CD4-positive, alpha-beta T cell (primary cell): Measurements from ENCODE around the gene LILRB1. TPM values are rescaled to one million over a fixed set of nuclear protein-coding genes. Genes with fewer than 3 reads are reported as not detected.
"Not testable (repeated sequence)": the region's sequence is repeated elsewhere in the genome, so short reads cannot be mapped to it uniquely, and the experiment has no call there.

Experiments
- ATAC-seq: fragments of 200-7000 bp; cut with Tn5 transposase; one replicate; pipeline ENCODE4 v1.10.0; 2022; ENCODE audit warnings: mild to moderate bottlenecking; ENCODE audit not compliant: poor library complexity
- CTCF ChIA-PET: fragments of 350-600 bp; sonication (Branson Sonifier 250); formaldehyde crosslinking; loops from one replicate; lab custom pipeline; 2021; ENCODE audit warnings: antibody characterized with exemption, inconsistent platforms; lab: Charles Lee
- POLR2A ChIA-PET: fragments of 350-600 bp; sonication (Branson Sonifier 250); formaldehyde crosslinking; loops from one replicate; lab custom pipeline; 2021; ENCODE audit warnings: antibody characterized with exemption, inconsistent platforms; lab: Charles Lee
- DNase-seq, 14 experiments: peaks; one replicate each; pipeline ENCODE4 v3.0.0-alpha.2; 2013 to 2020; ENCODE audit warnings: mixed read lengths in 2 of 14
- H3K27ac ChIP-seq, 2 donors: one replicate each; pipeline versions ENCODE4 v1.5.1 to v1.7.0; 2013; ENCODE audit warnings: low read length in 2 of 2, low read depth in 1 of 2, mild to moderate bottlenecking in 1 of 2
- H3K27me3 ChIP-seq, 2 experiments: 1 replicate in 1 of 2; 2 replicates in 1 of 2; pipeline versions ENCODE4 v1.6.1 to v1.7.0; 2013; ENCODE audit warnings: low read length in 2 of 2, control low read depth in 1 of 2, mild to moderate bottlenecking in 1 of 2, moderate library complexity in 1 of 2; ENCODE audit not compliant: insufficient read depth in 2 of 2, control insufficient read depth in 1 of 2
- H3K36me3 ChIP-seq: one replicate; pipeline ENCODE4 v1.6.1; 2013; ENCODE audit warnings: low read length, control low read depth; ENCODE audit not compliant: insufficient read depth
- H3K4me1 ChIP-seq: one replicate; pipeline ENCODE4 v1.6.1; 2013; ENCODE audit warnings: low read length, control low read depth; ENCODE audit not compliant: insufficient read depth
- H3K4me3 ChIP-seq: one replicate; pipeline ENCODE4 v1.5.1; 2013; ENCODE audit warnings: mild to moderate bottlenecking, low read length, moderate library complexity
- H3K9me3 ChIP-seq, 2 experiments: 1 replicate in 1 of 2; 2 replicates in 1 of 2; pipeline versions ENCODE4 v1.6.1 to v1.7.0; 2013; ENCODE audit warnings: low read length in 2 of 2, mild to moderate bottlenecking in 2 of 2, control low read depth in 1 of 2, moderate library complexity in 1 of 2; ENCODE audit not compliant: control insufficient read depth in 1 of 2, insufficient read depth in 1 of 2
- H3K27ac Mint-ChIP-seq: one replicate; pipeline ENCODE4 v1.8.0; 2020; ENCODE audit warnings: mixed read lengths
- H3K27me3 Mint-ChIP-seq: one replicate; pipeline ENCODE4 v1.8.0; 2021; ENCODE audit warnings: mixed read lengths
- H3K36me3 Mint-ChIP-seq: one replicate; pipeline ENCODE4 v1.8.0; 2021; ENCODE audit warnings: low read depth, mixed read lengths
- H3K4me1 Mint-ChIP-seq: one replicate; pipeline ENCODE4 v1.8.0; 2021; ENCODE audit warnings: low read depth, mixed read lengths
- H3K4me3 Mint-ChIP-seq: one replicate; pipeline ENCODE4 v1.8.0; 2020; ENCODE audit warnings: mild to moderate bottlenecking, mixed read lengths
- H3K9me3 Mint-ChIP-seq: one replicate; pipeline ENCODE4 v1.8.0; 2020; ENCODE audit warnings: mixed read lengths
- intact Hi-C, 2 experiments: fragments of 100-400 bp; cut with DNase I in 1 of 2; cut with micrococcal nuclease in 1 of 2; formaldehyde crosslinking; loops; one replicate each; pipeline versions ENCODE4 v1.15.1 to v1.9.0; 2023 to 2025; cut with DNase I, micrococcal nuclease
- total RNA-seq, 174 experiments: library from RNA in 2 of 174; stranded (reverse) in 2 of 174; gene quantifications; one replicate each; pipeline ENCODE4 v1.2.3 and lab custom pipeline; 2021 to 2026
- TF ChIP-seq, protein P1 (sequence below): fragments of 200-600 bp; IDR thresholded peaks from one replicate; pipeline ENCODE4 v1.8.0; 2022; ENCODE audit warnings: antibody characterized with exemption, mild to moderate bottlenecking

Gene LILRB1
- total RNA-seq, 2 experiments from 2014 or later, result 0.22 to 0.38 TPM

DNA sequence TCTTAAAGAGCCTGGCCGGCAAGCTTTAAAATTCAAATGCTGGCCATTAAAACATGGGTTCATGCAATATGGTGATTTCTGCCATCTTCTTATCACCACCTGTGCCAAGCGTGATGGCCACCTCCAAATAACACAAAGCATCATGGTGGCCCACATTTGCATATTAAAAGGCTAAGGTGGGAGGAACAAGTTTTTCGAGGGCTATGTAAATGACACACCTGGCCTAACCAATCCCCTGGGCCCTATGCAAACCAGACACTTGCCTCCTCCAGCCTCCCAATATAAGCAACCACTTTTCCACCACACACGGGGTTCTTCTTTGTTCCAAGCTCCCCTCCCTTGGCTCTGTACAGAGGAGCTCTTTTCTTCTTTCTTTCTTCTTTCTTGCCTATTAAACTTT is 46.9 kb downstream of the LILRB1 start:
- CTCF ChIA-PET, result no interaction called here
- intact Hi-C loops, result no loop called here
- no peaks in the 10 kb centered on the region for H3K4me1 Mint-ChIP-seq

DNA sequence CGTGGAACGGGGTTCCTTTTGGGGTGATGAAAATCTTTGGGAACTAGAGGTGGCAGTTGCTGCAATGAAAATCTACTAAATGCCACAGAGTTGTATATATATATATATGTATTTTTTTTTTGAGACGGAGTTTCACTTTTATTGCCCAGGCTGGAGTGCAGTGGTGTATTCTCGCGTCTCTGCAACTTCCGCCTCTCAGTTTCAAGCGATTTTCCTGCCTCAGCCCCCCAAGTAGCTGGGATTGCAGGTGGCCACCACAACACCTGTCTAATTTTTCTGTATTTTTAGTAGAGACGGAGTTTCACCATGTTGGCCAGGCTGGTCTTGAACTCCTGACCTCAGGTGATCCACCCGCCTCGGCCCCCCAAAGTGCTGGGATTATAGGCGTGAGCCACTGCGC is 51.3 kb downstream of the LILRB1 start:
- H3K4me3 Mint-ChIP-seq, POLR2A ChIA-PET, H3K4me1 Mint-ChIP-seq: not testable (repeated sequence)

More for the DNA sequence above, 46.9 kb downstream of the LILRB1 start:
- POLR2A ChIA-PET, result no interaction called here
- H3K4me3 ChIP-seq, result no peak overlapping the region
- Mint-ChIP-seq H3K4me3 (no peak overlapping the region), H3K27ac (no peak overlapping the region), H3K27me3 (peaks cover 20% of the 10 kb centered on the region), H3K36me3 (no peaks in the 10 kb centered on the region), H3K9me3 (no peaks in the 10 kb centered on the region)
- H3K27ac ChIP-seq, result no peak overlapping the region
- no peaks in the 10 kb centered on the region for H3K36me3 ChIP-seq
- ATAC-seq (no peak), DNase-seq (no peak)
- TF ChIP-seq, protein P1, sequence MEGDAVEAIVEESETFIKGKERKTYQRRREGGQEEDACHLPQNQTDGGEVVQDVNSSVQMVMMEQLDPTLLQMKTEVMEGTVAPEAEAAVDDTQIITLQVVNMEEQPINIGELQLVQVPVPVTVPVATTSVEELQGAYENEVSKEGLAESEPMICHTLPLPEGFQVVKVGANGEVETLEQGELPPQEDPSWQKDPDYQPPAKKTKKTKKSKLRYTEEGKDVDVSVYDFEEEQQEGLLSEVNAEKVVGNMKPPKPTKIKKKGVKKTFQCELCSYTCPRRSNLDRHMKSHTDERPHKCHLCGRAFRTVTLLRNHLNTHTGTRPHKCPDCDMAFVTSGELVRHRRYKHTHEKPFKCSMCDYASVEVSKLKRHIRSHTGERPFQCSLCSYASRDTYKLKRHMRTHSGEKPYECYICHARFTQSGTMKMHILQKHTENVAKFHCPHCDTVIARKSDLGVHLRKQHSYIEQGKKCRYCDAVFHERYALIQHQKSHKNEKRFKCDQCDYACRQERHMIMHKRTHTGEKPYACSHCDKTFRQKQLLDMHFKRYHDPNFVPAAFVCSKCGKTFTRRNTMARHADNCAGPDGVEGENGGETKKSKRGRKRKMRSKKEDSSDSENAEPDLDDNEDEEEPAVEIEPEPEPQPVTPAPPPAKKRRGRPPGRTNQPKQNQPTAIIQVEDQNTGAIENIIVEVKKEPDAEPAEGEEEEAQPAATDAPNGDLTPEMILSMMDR, result no peak
- H3K4me1 ChIP-seq, result no peaks in the 10 kb centered on the region
- H3K27me3 ChIP-seq, result peaks cover 1 to 2% of the 10 kb centered on the region in 2 experiments
- H3K9me3 ChIP-seq, result no peaks in the 10 kb centered on the region

DNA sequence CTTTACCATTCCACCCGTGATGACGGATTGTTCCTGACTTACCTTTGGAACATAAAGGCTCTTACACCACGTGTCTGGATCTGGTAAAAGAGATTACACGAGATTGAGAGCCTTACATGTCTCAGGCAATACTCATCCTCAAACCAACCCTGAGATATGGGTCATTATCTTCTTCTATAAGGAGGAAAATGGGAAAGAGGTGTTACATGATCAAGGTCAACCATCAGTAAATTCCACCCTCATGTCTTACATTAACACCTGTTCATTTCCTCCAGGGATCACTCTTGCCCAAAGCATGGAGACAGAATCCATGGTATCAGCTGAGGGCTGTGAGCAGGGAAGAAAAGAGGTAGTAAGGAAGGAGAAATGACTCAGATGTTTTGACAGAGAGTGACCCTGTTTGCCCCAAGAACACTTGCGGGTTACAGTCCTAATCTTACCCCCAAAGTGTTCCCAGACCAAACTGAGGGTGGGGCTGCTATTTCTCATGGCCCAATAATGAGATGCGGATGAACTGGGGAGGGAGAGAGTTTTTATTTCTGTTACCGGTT is 52.1 kb downstream of the LILRB1 start:
- no peak overlapping the region for H3K4me3 ChIP-seq
- Mint-ChIP-seq H3K36me3 (no peaks in the 10 kb centered on the region), H3K4me3 (no peak overlapping the region), H3K27ac (no peak overlapping the region), H3K4me1 (no peaks in the 10 kb centered on the region), H3K9me3 (no peaks in the 10 kb centered on the region), H3K27me3 (peaks cover 29% of the 10 kb centered on the region)
- DNase-seq (no peak), ATAC-seq (no peak)
- intact Hi-C loops, result no loop called here
- H3K4me1 ChIP-seq, result no peaks in the 10 kb centered on the region
- no peak overlapping the region for H3K27ac ChIP-seq
- ChIA-PET POLR2A (no interaction called here), CTCF (interaction anchor here (0.5 kb wide), 1 partner anchor 12 kb away, joined by 3 read pairs; no protein-coding TSS in a partner anchor)
- TF ChIP-seq, protein P1, result no peak
- peaks cover 3 to 7% of the 10 kb centered on the region in 2 experiments for H3K27me3 ChIP-seq
- H3K9me3 ChIP-seq, result no peaks in the 10 kb centered on the region
- no peaks in the 10 kb centered on the region for H3K36me3 ChIP-seq

More for the DNA sequence above, 51.3 kb downstream of the LILRB1 start:
- intact Hi-C loops, H3K9me3 Mint-ChIP-seq, H3K36me3 ChIP-seq, H3K9me3 ChIP-seq, H3K27ac ChIP-seq, H3K27me3 ChIP-seq, DNase-seq, ATAC-seq, H3K27ac Mint-ChIP-seq, H3K4me3 ChIP-seq, H3K36me3 Mint-ChIP-seq, CTCF ChIA-PET, H3K4me1 ChIP-seq: not testable (repeated sequence)
- H3K27me3 Mint-ChIP-seq, result peaks cover 23% of the 10 kb centered on the region

DNA sequence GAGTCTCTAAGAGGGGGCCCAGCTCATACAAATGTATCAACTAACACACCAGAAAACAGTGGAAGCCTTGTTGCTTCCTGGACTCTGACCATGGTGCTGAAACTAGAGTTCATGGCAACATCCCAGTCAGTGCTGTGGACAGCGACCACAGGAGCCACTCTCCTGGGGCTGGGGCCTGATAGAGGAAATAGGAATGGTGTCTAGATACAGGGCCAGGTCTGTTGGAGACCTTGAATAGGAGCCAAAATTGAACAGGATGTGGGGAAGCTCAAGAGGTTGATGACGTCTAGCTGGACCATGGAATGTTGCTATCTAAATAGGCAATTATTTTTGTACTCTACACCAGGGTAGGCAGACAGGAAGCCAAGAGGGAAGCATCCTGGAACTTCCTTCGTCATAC is 54.2 kb downstream of the LILRB1 start:
- Mint-ChIP-seq H3K27ac (no peak overlapping the region), H3K4me1 (no peaks in the 10 kb centered on the region), H3K27me3 (peaks cover 30% of the 10 kb centered on the region), H3K4me3 (no peak overlapping the region), H3K9me3 (no peaks in the 10 kb centered on the region), H3K36me3 (no peaks in the 10 kb centered on the region)
- Histone ChIP-seq H3K9me3 (no peaks in the 10 kb centered on the region), H3K27ac (no peak overlapping the region), H3K4me3 (no peak overlapping the region), H3K36me3 (no peaks in the 10 kb centered on the region), H3K4me1 (no peaks in the 10 kb centered on the region), H3K27me3 (peaks cover 3 to 17% of the 10 kb centered on the region in 2 experiments)
- intact Hi-C loops, result no loop called here
- ChIA-PET POLR2A (no interaction called here), CTCF (no interaction called here)
- ATAC-seq, result no peak
- peak in 2 of 14 experiments; percentile 26 to 41 for DNase-seq
- TF ChIP-seq, protein P1, result no peak
